NB4 (cell line): ENCODE results near the gene SKP1.

Experiments
- DNase-seq: peaks from one replicate; pipeline ENCODE4 v3.0.0; 2010; ENCODE audit warnings: low read depth
- H3K4me3 ChIP-seq: one replicate; pipeline ENCODE4 v1.5.1; 2011; ENCODE audit warnings: mild to moderate bottlenecking, low read depth, low read length, moderate library complexity
- CTCF ChIP-seq: IDR thresholded peaks from one replicate; pipeline ENCODE4 v1.5.1; 2012; ENCODE audit warnings: low read depth, low read length
- MAX ChIP-seq: IDR thresholded peaks from 2 replicates; pipeline ENCODE4 v1.6.1; 2011; ENCODE audit warnings: low read depth, low read length
- MYC ChIP-seq: IDR thresholded peaks from 2 replicates; pipeline ENCODE4 v1.6.1; 2011; ENCODE audit warnings: low read depth, low read length
- POLR2A ChIP-seq: IDR thresholded peaks from 2 replicates; pipeline ENCODE4 v1.6.1; 2011; ENCODE audit warnings: mild to moderate bottlenecking; ENCODE audit not compliant: insufficient read length; ENCODE audit errors: extremely low read depth

SKP1 gene

DNA sequence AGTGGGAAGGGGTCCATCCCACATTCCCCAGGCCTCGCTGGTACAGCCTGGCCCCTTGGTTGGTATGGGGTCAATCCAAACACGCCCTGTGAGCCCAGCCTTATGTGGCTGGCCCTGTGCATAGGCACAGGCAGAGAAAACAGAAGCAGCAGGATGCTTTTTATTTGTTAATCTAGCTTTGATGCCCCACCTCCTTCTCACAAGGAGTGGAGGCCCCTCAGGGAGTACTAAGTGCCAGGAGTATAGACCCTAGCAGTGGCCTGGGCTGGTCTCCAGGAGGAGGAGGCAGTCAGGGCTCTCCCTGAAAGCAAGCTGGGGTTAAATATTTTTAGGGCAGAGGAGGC is 76.8 kb downstream of the SKP1 start:
- TF ChIP-seq MYC (no peak), MAX (no peak), POLR2A (no peak), CTCF (no peak)
- DNase-seq: no peak

GRCh38 chr5:134099288-134099872 is 77.4 kb downstream of the SKP1 start:
- DNase-seq: no peak
- TF ChIP-seq MAX (no peak), CTCF (no peak), POLR2A (no peak), MYC (no peak)
- no peak overlapping the region for H3K4me3 ChIP-seq

More for the DNA sequence above, 76.8 kb downstream of the SKP1 start:
- H3K4me3 ChIP-seq: no peak overlapping the region
